T-helper 2 cell treated with Interferon-gamma antibody and Interleukin-4, amounts not matched to agents 100 ng/mL and 5 ng/mL, for 36 hours (primary cell): Measurements from ENCODE around the gene TAB3. TPM values are rescaled to one million over a fixed set of nuclear protein-coding genes. Genes with fewer than 3 reads are reported as not detected.

ENCODE experiments used
- intact Hi-C: fragments of 100-400 bp; cut with micrococcal nuclease; formaldehyde crosslinking; loops from one replicate; pipeline ENCODE4 v1.15.1; 2023
- total RNA-seq: library from RNA; stranded (reverse); gene quantifications from 2 replicates; pipeline ENCODE4 v1.2.3, GENCODE V29; 2022

The TAB3 gene
- 18.4 and 19.4 TPM in 2 replicates for total RNA-seq

- intact Hi-C loops = loop anchor here (1.0 to 2.0 kb wide), 6 partner anchors 11 to 312 kb away; partner anchors contain the start of gene TASL
These were observed at the start of gene TAB3 for GRCh38 chrX:30889147-30890140. Gene TAB3 (minus strand): TSS chrX:30889254. CDS start chrX:30859588, 29,666 bp downstream.

GRCh38 chrX:30938295-30938694 is 49.2 kb upstream of the TAB3 start:
- intact Hi-C loops = loop anchor here (5.0 kb wide), 1 partner anchor 49 kb away; no protein-coding TSS in a partner anchor

DNA sequence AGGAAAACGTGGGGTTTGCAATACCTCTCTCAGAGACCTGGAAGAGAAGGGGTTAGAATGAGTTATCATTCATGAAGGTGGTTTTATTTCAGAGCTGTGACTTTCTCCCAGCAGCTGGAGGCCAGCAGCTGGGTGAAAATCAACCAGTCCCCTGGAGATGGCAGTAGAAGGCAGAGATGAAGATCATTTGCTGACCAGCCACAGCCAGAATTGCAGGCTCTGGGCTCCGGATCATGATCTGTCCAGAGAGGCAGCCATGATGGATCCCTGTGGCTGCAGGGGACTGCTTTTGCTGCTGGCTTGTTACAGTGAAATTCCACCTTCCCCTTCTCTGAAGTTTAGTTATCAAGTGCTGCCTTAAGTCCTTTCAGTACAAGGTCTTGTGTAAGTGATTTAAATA is 46.9 kb upstream of the TAB3 start:
- intact Hi-C loops = loop anchor here (5.0 kb wide), 1 partner anchor 51 kb away; no protein-coding TSS in a partner anchor

- intact Hi-C loops = no loop called here
These were observed 42.9 kb upstream of the TAB3 start for GRCh38 chrX:30931920-30932319.

- intact Hi-C loops = no loop called here
These were observed 41.6 kb upstream of the TAB3 start for GRCh38 chrX:30930679-30931078.

GRCh38 chrX:30930143-30930542 is 41.1 kb upstream of the TAB3 start:
- intact Hi-C loops = no loop called here

DNA sequence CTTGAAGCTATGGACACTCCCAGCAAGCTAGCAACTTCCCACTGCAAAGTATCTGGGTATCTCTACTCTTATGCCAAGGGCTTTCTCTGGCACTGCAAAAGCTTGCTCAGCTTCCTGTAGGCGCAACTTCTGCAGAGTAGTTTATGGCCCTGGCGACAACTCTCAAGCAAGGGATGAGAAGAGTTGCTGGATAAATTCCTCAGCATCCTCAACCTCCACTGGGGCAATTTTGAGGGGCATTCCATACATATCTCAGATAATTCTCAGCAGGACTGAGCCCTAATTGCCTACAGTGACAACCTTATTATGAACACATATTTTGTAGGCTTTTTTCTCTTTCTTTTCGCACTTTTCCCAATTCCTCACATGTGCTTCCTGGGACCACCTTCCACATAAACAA is 31.2 kb upstream of the TAB3 start:
- intact Hi-C loops = no loop called here

DNA sequence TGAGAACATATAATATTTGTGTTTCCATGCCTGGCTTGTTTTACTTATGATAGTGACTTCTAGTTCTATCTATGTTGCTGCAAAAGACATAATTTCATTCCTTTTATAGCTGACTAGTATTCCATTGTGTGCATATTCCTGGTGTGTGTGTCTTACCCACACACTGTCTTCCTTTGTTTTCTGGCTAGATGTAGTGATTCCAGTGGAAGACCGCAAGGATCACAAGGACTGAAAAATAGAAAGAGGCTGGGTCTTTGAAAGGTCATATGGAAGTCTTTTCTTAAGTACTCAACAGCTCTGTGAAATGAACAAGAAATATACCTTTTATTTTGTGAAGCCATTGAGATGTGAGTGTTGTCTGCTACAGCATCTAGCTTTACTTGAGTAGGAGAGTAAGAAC is 29.4 kb upstream of the TAB3 start:
- intact Hi-C loops = no loop called here

DNA sequence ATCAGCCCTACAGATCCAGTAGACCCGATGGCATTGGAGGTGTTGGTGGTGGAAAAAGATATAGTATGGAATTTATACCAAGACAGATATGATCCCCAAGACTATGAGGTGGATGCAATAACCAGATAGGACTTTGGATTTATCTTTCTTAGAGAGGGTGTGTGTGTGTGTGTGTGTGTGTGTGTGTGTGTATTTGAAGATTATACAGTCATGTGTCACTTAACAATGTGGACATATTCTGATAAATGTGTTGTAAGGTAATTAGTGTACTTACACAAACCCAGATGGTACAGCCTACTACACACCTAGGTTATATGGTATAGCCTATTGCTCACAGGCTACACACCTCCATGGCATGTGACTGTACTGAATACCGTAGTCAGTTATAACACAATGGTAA is 24.4 kb upstream of the TAB3 start:
- intact Hi-C loops = no loop called here

DNA sequence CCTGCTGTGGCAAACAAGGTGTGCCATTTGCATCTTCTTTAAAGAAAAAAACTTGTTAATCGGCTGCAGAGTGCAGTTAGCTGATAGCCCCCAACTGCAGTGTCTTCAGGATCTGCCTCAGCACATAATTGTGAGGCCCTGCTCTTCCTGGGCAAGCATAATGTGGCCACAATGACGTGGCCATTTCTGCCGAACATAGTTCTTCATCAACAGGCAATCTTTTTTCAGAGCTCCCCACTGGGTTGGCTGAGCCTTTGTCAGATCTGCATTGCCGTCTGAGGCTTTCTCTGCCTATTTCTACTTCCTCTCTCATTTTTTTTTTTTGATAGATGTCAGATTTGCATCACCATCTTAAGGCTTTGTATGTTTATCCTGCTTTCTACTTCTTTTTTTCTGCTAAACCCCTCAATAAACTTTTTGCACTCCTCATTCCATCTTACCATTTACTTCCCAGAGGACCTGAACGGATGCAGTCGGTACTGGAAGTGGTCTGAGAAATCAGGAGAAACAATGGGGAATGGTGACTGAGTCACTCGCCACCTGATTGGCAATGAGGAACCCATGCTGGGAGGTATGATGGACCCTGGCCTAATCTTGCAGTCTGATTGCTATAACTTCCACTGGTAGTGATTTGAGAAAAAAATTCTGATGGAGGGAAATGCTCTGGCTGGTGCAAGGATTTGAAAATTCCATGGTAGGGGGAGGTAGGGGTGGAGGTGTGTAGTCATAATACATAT is 21.2 kb upstream of the TAB3 start:
- intact Hi-C loops = no loop called here

DNA sequence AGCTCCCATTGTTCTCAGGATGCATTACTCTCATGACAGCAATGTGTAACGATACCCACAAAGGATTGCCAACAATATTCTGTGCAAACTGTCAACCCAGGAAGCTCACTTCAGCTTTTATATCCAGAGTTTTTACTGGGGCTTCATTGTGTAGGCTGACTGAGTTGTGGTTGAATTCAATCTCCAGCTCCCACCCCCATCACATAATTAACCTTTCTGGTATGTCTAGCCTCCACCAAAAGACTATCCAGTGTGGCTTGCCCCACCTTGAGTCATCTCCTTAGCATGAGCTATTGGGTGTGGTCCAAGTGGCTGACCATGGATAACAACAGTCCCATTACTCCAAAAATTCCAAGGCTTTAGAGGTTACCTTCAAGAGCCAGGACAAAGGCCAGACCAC is 17.7 kb upstream of the TAB3 start:
- intact Hi-C loops = no loop called here

- intact Hi-C loops = no loop called here
These were observed 16.3 kb upstream of the TAB3 start for GRCh38 chrX:30905321-30905720.

- intact Hi-C loops = no loop called here
These were observed 15.6 kb upstream of the TAB3 start for GRCh38 chrX:30904632-30905031.

DNA sequence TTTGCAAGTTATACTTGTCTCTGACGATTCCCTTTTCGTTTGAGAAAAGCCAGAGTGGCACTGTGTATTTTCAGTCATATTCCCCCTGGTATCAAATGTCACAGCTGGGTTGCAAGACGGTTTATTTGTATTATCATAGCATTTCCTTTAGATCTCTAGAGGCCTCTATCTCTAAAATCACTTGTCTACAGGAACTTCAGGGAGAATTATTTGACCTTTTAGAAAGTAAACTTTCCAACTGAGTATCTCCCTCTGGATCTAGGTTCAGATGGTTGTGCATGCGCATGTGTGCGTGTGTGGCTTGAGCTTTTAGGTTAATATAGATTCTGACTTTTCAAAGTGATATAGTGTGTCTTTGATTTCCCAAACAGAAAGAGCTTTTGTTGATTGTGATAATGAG is 15.1 kb upstream of the TAB3 start:
- intact Hi-C loops = no loop called here

- intact Hi-C loops = loop anchor here (1.0 kb wide), 1 partner anchor 11 kb away; the partner anchor contains the start of gene TAB3
These were observed 11.2 kb upstream of the TAB3 start for GRCh38 chrX:30900227-30900626.

- intact Hi-C loops = no loop called here
These were observed 9.8 kb upstream of the TAB3 start for GRCh38 chrX:30898886-30899285.

GRCh38 chrX:30895370-30895769 is 6.3 kb upstream of the TAB3 start:
- intact Hi-C loops = no loop called here

GRCh38 chrX:30893206-30893605 is 4.2 kb upstream of the TAB3 start:
- intact Hi-C loops = no loop called here

GRCh38 chrX:30892591-30892990 is 3.5 kb upstream of the TAB3 start:
- intact Hi-C loops = no loop called here

- intact Hi-C loops = loop anchor here (1.0 to 2.0 kb wide), 6 partner anchors 12 to 311 kb away; partner anchors contain the start of gene TASL
These were observed 418 bp downstream of the TAB3 start for GRCh38 chrX:30888526-30889146.

GRCh38 chrX:30887721-30888120 is 1.3 kb downstream of the TAB3 start:
- intact Hi-C loops = loop anchor here (2.0 kb wide), 1 partner anchor 153 kb away; no protein-coding TSS in a partner anchor
